Glutamatergic neuron (in vitro differentiated cells): ENCODE results near the gene B3GALT6. TPM values are rescaled to one million over a fixed set of nuclear protein-coding genes. Genes with fewer than 3 reads are reported as not detected.
A peak's percentile ranks its signal among the peaks of the same experiment; 100 is the strongest.

Experiments
- DNase-seq: peaks from one replicate; pipeline ENCODE4 v3.0.0; 2022
- H3K27ac Mint-ChIP-seq: one replicate; pipeline ENCODE4 v1.8.0; 2020; ENCODE audit warnings: mild to moderate bottlenecking, mixed read lengths, inconsistent platforms; ENCODE audit not compliant: unreplicated experiment
- H3K27me3 Mint-ChIP-seq: one replicate; pipeline ENCODE4 v1.8.0; 2020; ENCODE audit warnings: mild to moderate bottlenecking, moderate library complexity, mixed read lengths, inconsistent platforms; ENCODE audit not compliant: unreplicated experiment
- H3K36me3 Mint-ChIP-seq: one replicate; pipeline ENCODE4 v1.8.0; 2020; ENCODE audit warnings: mild to moderate bottlenecking, mixed read lengths, inconsistent platforms; ENCODE audit not compliant: unreplicated experiment
- H3K4me1 Mint-ChIP-seq: one replicate; pipeline ENCODE4 v1.8.0; 2020; ENCODE audit warnings: mild to moderate bottlenecking, low read depth, mixed read lengths, inconsistent platforms; ENCODE audit not compliant: unreplicated experiment
- H3K4me3 Mint-ChIP-seq: one replicate; pipeline ENCODE4 v1.8.0; 2020; ENCODE audit warnings: mild to moderate bottlenecking, mixed read lengths, inconsistent platforms; ENCODE audit not compliant: unreplicated experiment
- H3K9me3 Mint-ChIP-seq: one replicate; pipeline ENCODE4 v1.8.0; 2020; ENCODE audit warnings: mild to moderate bottlenecking, moderate library complexity, mixed read lengths, inconsistent platforms; ENCODE audit not compliant: unreplicated experiment
- total RNA-seq: library from RNA; stranded (reverse); fragmentation: NEBNext Ultra II Directional; extraction: Animal tissue kit (Norgen Biotek cat#: 25700); gene quantifications from one replicate; pipeline ENCODE4 v1.2.1, GENCODE V29; 2021; ENCODE audit not compliant: unreplicated experiment
- TF ChIP-seq, protein P1 (sequence below): fragments of 200-600 bp; sonication (generic); IDR thresholded peaks from one replicate; pipeline ENCODE4 v1.5.0; 2021; ENCODE audit not compliant: partially characterized antibody, unreplicated experiment

B3GALT6 gene
- total RNA-seq, 1 donor from 2014 or later = 30.0 TPM

DNA sequence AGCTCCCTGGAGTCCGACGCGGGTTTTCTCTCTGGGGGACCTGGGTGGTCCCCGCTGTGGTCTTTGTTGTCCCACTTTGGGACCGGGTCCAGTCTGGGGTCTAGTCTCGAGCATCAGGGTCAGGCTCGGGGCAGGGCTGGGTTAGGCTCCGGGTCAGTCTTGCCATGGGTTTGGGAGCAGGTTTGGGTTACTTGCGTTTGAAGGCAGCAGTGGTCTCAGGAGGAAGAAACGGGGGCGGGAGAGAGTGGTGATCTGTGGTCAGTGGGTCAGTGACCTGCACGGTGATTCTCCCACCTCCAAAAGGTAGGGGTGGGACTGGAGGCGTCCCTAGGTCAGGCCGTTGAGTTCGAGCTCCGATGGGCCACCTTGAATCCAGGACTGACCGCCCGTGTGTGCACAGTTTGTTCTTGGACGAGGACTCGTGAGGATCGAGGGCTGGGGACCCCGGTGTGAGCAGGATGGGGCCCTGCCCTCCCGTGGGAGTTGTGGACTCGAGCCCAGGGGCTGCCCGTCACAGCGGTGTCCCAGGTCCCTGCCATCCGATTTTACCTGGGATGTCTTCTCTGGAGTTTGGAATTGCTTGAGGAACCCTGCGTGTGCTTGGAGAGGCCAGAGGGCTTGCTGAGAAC, 2.3 kb downstream of the B3GALT6 start:
- H3K4me3 Mint-ChIP-seq = peak overlapping the region; percentile 25
- peaks cover 11% of the 10 kb centered on the region for H3K36me3 Mint-ChIP-seq
- peak overlapping the region; percentile 76 for H3K27ac Mint-ChIP-seq
- no peak for DNase-seq
- TF ChIP-seq, protein P1, sequence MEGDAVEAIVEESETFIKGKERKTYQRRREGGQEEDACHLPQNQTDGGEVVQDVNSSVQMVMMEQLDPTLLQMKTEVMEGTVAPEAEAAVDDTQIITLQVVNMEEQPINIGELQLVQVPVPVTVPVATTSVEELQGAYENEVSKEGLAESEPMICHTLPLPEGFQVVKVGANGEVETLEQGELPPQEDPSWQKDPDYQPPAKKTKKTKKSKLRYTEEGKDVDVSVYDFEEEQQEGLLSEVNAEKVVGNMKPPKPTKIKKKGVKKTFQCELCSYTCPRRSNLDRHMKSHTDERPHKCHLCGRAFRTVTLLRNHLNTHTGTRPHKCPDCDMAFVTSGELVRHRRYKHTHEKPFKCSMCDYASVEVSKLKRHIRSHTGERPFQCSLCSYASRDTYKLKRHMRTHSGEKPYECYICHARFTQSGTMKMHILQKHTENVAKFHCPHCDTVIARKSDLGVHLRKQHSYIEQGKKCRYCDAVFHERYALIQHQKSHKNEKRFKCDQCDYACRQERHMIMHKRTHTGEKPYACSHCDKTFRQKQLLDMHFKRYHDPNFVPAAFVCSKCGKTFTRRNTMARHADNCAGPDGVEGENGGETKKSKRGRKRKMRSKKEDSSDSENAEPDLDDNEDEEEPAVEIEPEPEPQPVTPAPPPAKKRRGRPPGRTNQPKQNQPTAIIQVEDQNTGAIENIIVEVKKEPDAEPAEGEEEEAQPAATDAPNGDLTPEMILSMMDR = no peak
- peaks cover 15% of the 10 kb centered on the region for H3K4me1 Mint-ChIP-seq
- peaks cover 19% of the 10 kb centered on the region for H3K9me3 Mint-ChIP-seq
- H3K27me3 Mint-ChIP-seq = peaks cover 18% of the 10 kb centered on the region

DNA sequence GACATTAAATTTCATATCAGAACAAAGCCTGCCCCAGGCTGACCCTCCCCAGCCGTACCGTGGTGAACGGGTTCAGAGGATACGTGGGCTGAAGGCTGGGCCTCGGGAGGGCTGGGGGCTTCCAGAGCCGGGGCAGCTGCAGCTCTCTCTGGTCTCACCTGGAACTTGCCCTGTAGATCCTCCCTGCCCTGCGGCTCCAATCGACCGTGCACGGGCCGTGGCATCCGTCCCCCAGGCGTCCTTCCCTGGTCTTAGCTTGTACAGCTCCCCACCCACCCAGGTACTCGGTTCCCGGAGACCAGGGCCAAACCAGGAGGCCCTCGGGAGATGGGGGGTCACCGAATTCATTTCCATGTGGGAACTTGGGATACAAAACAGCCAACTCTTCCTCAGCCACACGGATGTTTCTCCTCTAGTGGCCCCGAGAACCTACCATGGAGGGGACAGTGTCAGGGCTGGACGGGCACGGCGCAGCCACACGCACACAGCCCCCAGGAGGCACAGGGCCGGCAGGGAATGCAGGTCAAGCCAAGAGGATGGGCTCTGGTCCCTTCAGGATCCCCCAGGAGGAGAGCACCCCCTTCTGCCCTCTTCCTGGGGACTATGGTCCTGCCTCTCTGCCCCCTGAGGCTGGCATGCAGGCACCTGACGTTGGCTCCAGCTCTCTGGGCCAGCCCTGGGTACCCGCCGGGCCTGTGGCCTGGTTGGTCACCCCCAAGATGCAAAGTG, 3.1 kb downstream of the B3GALT6 start:
- TF ChIP-seq, protein P1 = no peak
- H3K27me3 Mint-ChIP-seq = peaks cover 12% of the 10 kb centered on the region
- peaks cover 11% of the 10 kb centered on the region for H3K36me3 Mint-ChIP-seq
- H3K9me3 Mint-ChIP-seq = peaks cover 13% of the 10 kb centered on the region
- no peak for DNase-seq
- H3K4me1 Mint-ChIP-seq = peaks cover 9% of the 10 kb centered on the region
- H3K27ac Mint-ChIP-seq = no peak overlapping the region
- H3K4me3 Mint-ChIP-seq = no peak overlapping the region

- DNase-seq = no peak
- Mint-ChIP-seq H3K4me3 (no peak overlapping the region), H3K4me1 (peaks cover 6% of the 10 kb centered on the region), H3K36me3 (peaks cover 11% of the 10 kb centered on the region), H3K9me3 (peaks cover 8% of the 10 kb centered on the region), H3K27me3 (peaks cover 7% of the 10 kb centered on the region), H3K27ac (no peak overlapping the region)
- TF ChIP-seq, protein P1 = no peak
Measured at GRCh38 chr1:1236176-1236763, 4.2 kb downstream of the B3GALT6 start.

- Mint-ChIP-seq H3K27ac (no peak overlapping the region), H3K27me3 (peaks cover 7% of the 10 kb centered on the region)
Measured at GRCh38 chr1:1236945-1237873, 5.2 kb downstream of the B3GALT6 start.

More at GRCh38 chr1:1236945-1237873, 5.2 kb downstream of the B3GALT6 start:
- peaks cover 7% of the 10 kb centered on the region for H3K9me3 Mint-ChIP-seq
- H3K36me3 Mint-ChIP-seq = peaks cover 11% of the 10 kb centered on the region
- DNase-seq = no peak
- peaks cover 6% of the 10 kb centered on the region for H3K4me1 Mint-ChIP-seq
- H3K4me3 Mint-ChIP-seq = no peak overlapping the region
- TF ChIP-seq, protein P1 = no peak
